ENCODE measurements around the gene IL17RD.
"Not testable (repeated sequence)": the region's sequence is repeated elsewhere in the genome, so short reads cannot be mapped to it uniquely, and the experiment has no call there.

Gene IL17RD

DNA sequence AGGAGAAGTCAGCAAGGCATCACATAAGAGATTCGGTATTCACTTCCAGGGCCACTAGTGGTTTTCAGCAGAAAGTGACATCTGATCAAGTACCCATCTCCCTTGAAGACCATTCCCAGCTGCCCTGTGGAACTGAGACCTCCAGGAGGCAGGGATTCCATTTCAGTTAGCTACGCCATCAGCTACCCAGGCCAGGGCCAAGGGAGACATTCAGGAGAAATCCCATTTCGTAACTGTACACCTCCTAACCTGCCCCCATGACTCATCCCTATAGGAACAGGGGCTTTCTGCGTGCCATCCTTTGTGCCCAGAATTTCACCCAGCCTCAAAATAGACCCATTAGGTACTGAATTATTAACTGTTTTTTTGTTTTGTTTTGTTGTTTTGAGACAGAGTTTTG lies 79.9 kb downstream of the IL17RD start:
- H3K27me3 ChIP-seq (ENCODE audit: control insufficient read depth in 1 of 2, insufficient read depth in 2 of 2, low read length in 2 of 2): no peaks in the 10 kb centered on the region
- H3K9me3 ChIP-seq (ENCODE audit: low read length): no peaks in the 10 kb centered on the region
- H3K27ac ChIP-seq (ENCODE audit: low read depth, low read length): no peak overlapping the region
- no peak overlapping the region for H3K4me3 ChIP-seq (ENCODE audit: low read depth in 1 of 2, low read length in 2 of 2)
- H3K9ac ChIP-seq (ENCODE audit: low read length): no peak overlapping the region
- H3K4me1 ChIP-seq (ENCODE audit: insufficient read depth, low read length): no peaks in the 10 kb centered on the region
- H3K36me3 ChIP-seq (ENCODE audit: insufficient read depth, low read length): no peaks in the 10 kb centered on the region

DNA sequence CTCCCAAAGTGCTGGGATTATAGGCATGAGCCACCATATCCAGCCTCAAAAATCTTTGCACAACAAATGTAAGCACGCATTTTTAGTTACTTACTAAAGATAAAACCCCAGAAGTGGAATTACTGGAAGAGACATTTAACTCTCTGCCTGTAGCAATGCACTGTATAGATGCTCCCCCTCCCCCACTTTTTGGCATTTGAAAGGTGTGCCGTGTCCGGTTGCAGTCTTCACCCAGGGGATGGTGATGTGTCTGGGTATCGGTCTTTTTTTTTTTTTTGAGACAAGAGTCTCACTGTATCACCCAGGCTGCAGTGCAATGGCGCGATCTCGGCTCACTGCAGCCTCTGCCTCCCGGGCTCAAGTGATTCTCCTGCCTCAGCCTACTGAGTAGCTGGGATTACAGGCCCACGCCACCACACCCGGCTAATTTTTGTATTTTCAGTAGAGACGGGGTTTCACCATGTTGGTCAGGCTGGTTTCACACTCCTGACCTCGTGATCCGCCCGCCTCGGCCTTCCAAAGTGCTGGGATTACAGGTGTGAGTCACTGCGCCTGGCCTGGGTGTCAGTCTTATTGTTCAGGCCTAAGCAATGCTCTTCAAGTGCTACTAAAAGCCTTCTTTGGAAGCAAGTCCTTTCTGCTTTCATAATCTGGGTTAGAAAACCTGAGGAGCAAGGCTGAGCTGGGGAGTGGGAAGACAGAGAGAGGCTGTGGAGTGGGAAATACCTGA lies 81.7 kb downstream of the IL17RD start:
- H3K9ac ChIP-seq (ENCODE audit: low read length); H3K9me3 ChIP-seq (ENCODE audit: low read length); H3K4me3 ChIP-seq (ENCODE audit: low read depth in 1 of 2, low read length in 2 of 2); H3K27me3 ChIP-seq (ENCODE audit: control insufficient read depth in 1 of 2, insufficient read depth in 2 of 2, low read length in 2 of 2); H3K4me1 ChIP-seq (ENCODE audit: insufficient read depth, low read length); H3K27ac ChIP-seq (ENCODE audit: low read depth, low read length); H3K36me3 ChIP-seq (ENCODE audit: insufficient read depth, low read length): not testable (repeated sequence)

DNA sequence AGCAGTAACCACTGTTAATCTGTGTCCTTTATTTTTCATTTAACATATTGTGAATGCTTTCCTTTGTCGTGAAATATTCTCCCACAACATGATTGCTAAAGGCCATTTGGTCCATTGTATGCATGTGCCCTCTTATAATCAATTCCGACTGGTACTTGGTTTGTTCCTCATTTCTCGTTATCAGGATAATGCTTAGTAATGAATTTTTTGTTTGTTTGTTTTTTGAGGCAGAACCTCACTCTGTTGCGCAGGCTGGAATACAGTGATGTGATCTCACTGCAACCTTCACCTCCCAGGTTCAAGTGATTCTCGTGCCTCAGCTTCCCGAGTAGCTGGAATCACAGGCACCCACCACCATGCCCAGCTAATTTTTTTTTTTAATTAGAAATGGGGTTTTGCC lies 82.7 kb downstream of the IL17RD start:
- Histone ChIP-seq H3K9ac (ENCODE audit: low read length) (no peak overlapping the region), H3K9me3 (ENCODE audit: low read length) (no peaks in the 10 kb centered on the region), H3K27ac (ENCODE audit: low read depth, low read length) (no peak overlapping the region), H3K36me3 (ENCODE audit: insufficient read depth, low read length) (no peaks in the 10 kb centered on the region), H3K27me3 (ENCODE audit: control insufficient read depth in 1 of 2, insufficient read depth in 2 of 2, low read length in 2 of 2) (no peaks in the 10 kb centered on the region), H3K4me1 (ENCODE audit: insufficient read depth, low read length) (peaks cover 7% of the 10 kb centered on the region), H3K4me3 (ENCODE audit: low read depth in 1 of 2, low read length in 2 of 2) (no peak overlapping the region)

DNA sequence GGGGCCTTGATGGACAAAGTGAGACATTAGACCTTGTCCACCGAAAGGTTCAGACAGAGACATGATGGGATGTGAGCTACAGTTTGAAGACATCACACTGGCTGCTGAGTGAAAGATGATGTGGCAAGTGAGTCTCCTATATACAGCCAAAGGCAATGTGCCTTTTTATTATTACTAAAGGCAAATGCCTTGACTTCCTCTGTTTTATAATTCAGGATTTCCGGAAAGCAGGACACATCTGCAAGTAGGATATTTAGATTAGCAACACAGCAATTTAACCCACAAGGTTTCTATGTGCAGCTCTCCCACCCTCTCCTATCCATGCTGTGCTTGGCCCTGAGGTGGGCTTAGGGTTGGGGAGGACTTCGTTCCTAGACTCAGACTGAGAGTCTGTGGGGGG lies 84.0 kb downstream of the IL17RD start:
- no peak overlapping the region for H3K27ac ChIP-seq (ENCODE audit: low read depth, low read length)
- H3K36me3 ChIP-seq (ENCODE audit: insufficient read depth, low read length): no peaks in the 10 kb centered on the region
- H3K9ac ChIP-seq (ENCODE audit: low read length): no peak overlapping the region
- H3K4me3 ChIP-seq (ENCODE audit: low read depth in 1 of 2, low read length in 2 of 2): no peak overlapping the region
- H3K4me1 ChIP-seq (ENCODE audit: insufficient read depth, low read length): peaks cover 9% of the 10 kb centered on the region
- no peaks in the 10 kb centered on the region for H3K9me3 ChIP-seq (ENCODE audit: low read length)
- H3K27me3 ChIP-seq (ENCODE audit: control insufficient read depth in 1 of 2, insufficient read depth in 2 of 2, low read length in 2 of 2): no peaks in the 10 kb centered on the region

DNA sequence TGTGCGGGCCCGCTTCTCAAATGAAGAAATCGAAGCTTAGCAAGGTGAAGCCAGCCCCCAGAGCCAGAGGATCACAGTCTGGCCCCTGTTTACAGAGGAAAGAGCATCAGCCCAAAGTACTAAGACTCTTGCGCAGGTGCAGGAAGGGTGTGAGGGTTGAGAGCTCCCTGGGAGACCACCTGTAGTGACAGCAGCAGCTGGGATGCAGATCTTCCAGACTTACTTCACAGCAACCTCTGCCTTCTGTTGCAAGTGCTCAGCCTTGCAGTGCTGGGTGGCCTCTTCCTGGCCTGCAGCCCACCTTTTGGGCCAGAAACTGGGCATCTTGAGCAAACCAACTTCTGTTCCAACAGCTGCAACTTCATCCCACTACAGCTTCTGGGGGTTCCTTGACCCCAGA lies 85.0 kb downstream of the IL17RD start:
- Histone ChIP-seq H3K36me3 (ENCODE audit: insufficient read depth, low read length) (no peaks in the 10 kb centered on the region), H3K9ac (ENCODE audit: low read length) (no peak overlapping the region), H3K27ac (ENCODE audit: low read depth, low read length) (no peak overlapping the region), H3K27me3 (ENCODE audit: control insufficient read depth in 1 of 2, insufficient read depth in 2 of 2, low read length in 2 of 2) (no peaks in the 10 kb centered on the region), H3K9me3 (ENCODE audit: low read length) (no peaks in the 10 kb centered on the region), H3K4me3 (ENCODE audit: low read depth in 1 of 2, low read length in 2 of 2) (no peak overlapping the region), H3K4me1 (ENCODE audit: insufficient read depth, low read length) (peaks cover 9% of the 10 kb centered on the region)

DNA sequence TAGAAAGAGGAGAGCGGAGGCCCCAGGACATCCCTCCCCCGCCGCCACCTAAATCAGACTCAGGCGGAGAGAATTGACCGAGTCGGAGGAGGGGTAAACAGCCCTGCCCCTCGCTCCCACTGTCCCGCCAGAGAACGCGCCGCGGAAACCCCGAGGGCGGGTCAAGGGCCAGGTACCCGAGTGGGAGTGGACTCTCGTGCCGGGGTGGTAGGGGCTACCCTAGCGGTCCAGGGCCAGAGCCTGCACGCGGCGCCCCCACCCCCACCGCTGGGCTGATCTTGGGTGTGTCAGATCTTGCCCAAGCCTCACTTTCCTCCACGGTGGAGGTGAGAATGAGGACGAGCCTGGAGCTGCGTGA lies 85.7 kb downstream of the IL17RD start:
- no peaks in the 10 kb centered on the region for H3K27me3 ChIP-seq (ENCODE audit: control insufficient read depth in 1 of 2, insufficient read depth in 2 of 2, low read length in 2 of 2)
- peaks cover 9% of the 10 kb centered on the region for H3K4me1 ChIP-seq (ENCODE audit: insufficient read depth, low read length)
- H3K27ac ChIP-seq (ENCODE audit: low read depth, low read length): peak overlapping the region; percentile 76
- no peaks in the 10 kb centered on the region for H3K36me3 ChIP-seq (ENCODE audit: insufficient read depth, low read length)
- H3K9ac ChIP-seq (ENCODE audit: low read length): peak overlapping the region; percentile 44
- H3K4me3 ChIP-seq (ENCODE audit: low read depth in 1 of 2, low read length in 2 of 2): peak overlapping the region; percentile 53
- H3K9me3 ChIP-seq (ENCODE audit: low read length): no peaks in the 10 kb centered on the region

DNA sequence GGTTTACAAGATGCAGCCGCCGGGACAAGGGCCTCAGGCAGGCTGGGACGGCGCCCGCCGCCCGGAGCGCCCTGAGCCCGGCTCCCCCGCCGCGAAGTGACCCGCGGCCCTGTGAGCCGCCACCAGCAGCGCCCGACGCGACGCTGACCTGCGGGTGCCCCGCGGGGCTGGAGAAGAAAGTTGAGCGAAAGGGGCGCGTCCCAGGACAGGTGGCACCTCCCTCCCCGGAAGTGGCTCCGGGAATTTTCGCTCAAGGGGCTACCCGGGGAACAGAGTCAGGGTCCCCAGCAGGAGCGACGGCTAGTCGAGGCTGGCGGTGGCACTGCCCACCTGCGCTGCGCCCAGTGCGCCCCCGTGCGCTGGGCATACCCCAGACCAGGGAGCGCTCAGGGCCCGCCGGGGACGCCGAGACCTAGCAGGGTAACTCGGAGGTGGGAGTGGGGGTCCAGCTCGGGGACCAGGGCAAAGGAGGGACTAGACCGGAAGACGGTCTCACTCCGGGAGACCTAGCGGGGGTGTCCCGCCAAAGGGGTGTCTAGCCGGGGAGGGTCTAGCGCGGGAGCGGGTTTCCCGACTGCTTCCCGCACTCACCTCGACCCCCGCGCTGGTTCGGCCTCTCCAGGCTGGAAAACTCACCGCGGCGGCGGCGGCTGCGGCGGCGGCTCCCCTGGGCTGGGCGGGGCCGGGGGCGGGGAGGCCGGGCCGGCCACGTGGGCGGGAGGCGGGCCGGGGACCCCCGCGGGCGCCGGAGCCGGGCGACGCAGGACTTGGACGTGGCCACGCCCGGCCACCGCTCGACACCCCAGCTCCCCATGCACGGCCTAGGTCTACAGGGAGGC lies 86.3 kb downstream of the IL17RD start:
- no peaks in the 10 kb centered on the region for H3K27me3 ChIP-seq (ENCODE audit: control insufficient read depth in 1 of 2, insufficient read depth in 2 of 2, low read length in 2 of 2)
- H3K27ac ChIP-seq (ENCODE audit: low read depth, low read length): peak overlapping the region; percentile 93
- peaks cover 9% of the 10 kb centered on the region for H3K4me1 ChIP-seq (ENCODE audit: insufficient read depth, low read length)
- H3K9ac ChIP-seq (ENCODE audit: low read length): peak overlapping the region; percentile 52
- no peaks in the 10 kb centered on the region for H3K36me3 ChIP-seq (ENCODE audit: insufficient read depth, low read length)
- no peaks in the 10 kb centered on the region for H3K9me3 ChIP-seq (ENCODE audit: low read length)
- H3K4me3 ChIP-seq (ENCODE audit: low read depth in 1 of 2, low read length in 2 of 2): peak overlapping the region; percentile 53 to 82

DNA sequence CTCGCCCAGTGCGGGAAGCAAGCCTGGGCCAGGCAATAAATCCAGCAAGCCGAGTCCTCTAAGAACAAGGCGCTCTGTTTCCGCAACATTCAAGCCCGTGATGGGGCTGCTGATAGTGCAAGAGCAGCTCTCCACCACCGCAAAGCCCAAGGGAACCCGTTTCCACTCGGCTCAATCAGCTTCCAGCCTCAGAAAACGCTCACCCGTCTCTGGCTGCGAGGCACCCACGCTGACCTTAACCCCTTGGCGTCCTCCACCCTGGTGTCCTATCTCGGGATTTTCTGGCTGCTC lies 86.9 kb downstream of the IL17RD start:
- Histone ChIP-seq H3K36me3 (ENCODE audit: insufficient read depth, low read length) (no peaks in the 10 kb centered on the region), H3K4me1 (ENCODE audit: insufficient read depth, low read length) (peaks cover 9% of the 10 kb centered on the region), H3K4me3 (ENCODE audit: low read depth in 1 of 2, low read length in 2 of 2) (peak overlapping the region; percentile 53 to 82), H3K27me3 (ENCODE audit: control insufficient read depth in 1 of 2, insufficient read depth in 2 of 2, low read length in 2 of 2) (no peaks in the 10 kb centered on the region), H3K27ac (ENCODE audit: low read depth, low read length) (peak overlapping the region; percentile 93), H3K9me3 (ENCODE audit: low read length) (no peaks in the 10 kb centered on the region), H3K9ac (ENCODE audit: low read length) (peak overlapping the region; percentile 52)

DNA sequence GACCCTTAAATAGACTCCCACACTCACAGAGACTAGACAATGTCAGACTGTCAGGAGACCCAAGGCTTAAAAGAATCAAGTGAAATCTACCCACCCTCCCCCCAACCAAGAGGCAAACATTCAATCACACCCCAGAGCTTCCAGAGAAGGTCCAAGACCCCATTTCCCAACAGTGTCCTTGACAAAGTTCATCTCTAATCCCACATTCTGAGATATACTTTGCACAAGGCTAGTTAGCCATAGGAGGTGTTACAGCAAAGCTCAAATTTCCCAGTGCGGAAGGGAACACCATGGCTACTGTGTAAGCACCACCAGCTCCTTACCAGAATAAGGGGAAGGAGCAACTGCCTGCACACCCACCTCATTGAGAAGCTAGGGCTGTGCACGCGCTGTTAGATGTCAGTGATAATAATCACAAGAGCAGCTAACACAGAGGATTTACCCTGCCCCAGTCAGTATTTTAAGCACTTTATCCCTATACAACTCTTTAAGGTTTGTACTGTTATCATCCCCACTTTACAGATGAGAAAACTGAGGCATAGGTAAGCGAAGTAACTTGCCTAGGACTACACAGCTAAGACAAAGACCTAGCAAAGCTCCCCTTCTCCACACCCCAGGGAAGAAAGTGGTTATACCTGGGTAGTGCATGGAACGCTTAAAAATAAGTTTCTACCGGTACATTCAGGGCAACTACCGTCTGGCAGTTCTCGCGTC lies 87.4 kb downstream of the IL17RD start:
- H3K27ac ChIP-seq (ENCODE audit: low read depth, low read length): peak overlapping the region; percentile 93
- H3K9ac ChIP-seq (ENCODE audit: low read length): peak overlapping the region; percentile 52
- H3K36me3 ChIP-seq (ENCODE audit: insufficient read depth, low read length): no peaks in the 10 kb centered on the region
- no peaks in the 10 kb centered on the region for H3K9me3 ChIP-seq (ENCODE audit: low read length)
- H3K27me3 ChIP-seq (ENCODE audit: control insufficient read depth in 1 of 2, insufficient read depth in 2 of 2, low read length in 2 of 2): no peaks in the 10 kb centered on the region
- H3K4me3 ChIP-seq (ENCODE audit: low read depth in 1 of 2, low read length in 2 of 2): peak overlapping the region; percentile 53 to 82
- peaks cover 9% of the 10 kb centered on the region for H3K4me1 ChIP-seq (ENCODE audit: insufficient read depth, low read length)

DNA sequence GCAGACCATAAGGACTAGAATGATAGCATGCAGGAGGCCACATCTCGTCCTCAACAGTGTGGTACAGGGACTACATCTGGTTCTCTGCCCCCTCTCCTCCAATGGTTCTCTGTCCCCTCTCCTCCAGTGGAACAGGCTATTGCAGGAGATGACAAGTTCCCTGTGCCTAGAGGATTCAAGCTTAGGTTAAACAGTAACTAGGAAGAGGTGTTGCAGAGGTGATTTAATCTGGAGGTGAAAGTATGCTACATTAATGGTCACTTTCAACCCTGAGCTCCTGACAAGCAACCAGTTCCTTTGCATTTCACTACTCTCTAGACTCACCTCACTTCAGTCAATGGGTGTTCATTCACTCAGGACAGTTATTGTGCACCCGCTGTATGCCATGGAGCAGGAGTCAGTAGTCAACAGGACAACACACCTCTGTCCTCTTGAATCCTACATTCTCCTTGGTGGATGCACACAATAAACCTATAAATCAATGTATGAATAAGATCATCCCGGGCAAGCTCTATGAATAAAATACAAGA lies 88.7 kb downstream of the IL17RD start:
- H3K27me3 ChIP-seq (ENCODE audit: control insufficient read depth in 1 of 2, insufficient read depth in 2 of 2, low read length in 2 of 2): no peaks in the 10 kb centered on the region
- no peak overlapping the region for H3K4me3 ChIP-seq (ENCODE audit: low read depth in 1 of 2, low read length in 2 of 2)
- peaks cover 9% of the 10 kb centered on the region for H3K4me1 ChIP-seq (ENCODE audit: insufficient read depth, low read length)
- H3K9ac ChIP-seq (ENCODE audit: low read length): no peak overlapping the region
- no peaks in the 10 kb centered on the region for H3K36me3 ChIP-seq (ENCODE audit: insufficient read depth, low read length)
- no peak overlapping the region for H3K27ac ChIP-seq (ENCODE audit: low read depth, low read length)
- H3K9me3 ChIP-seq (ENCODE audit: low read length): no peaks in the 10 kb centered on the region

DNA sequence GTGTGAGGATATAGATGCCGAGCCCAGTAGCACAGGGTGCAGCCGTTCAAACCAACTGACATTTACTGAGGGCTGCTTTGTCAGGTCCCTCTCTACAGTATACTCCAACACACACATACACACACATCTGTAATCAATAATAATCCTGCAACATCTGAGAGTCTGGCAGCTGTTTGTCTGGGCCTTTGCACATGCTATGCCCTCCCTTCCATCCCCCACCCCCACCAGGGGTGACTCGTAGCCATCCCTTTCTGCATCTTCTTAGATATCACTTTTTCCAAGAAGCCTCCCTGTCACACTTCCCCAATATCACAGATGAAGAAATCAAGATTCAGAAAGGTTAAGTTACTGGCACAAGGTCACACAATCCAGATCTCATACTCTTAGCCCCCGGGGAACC lies 91.0 kb downstream of the IL17RD start:
- Histone ChIP-seq H3K36me3 (ENCODE audit: insufficient read depth, low read length) (no peaks in the 10 kb centered on the region), H3K27me3 (ENCODE audit: control insufficient read depth in 1 of 2, insufficient read depth in 2 of 2, low read length in 2 of 2) (no peaks in the 10 kb centered on the region), H3K9me3 (ENCODE audit: low read length) (no peaks in the 10 kb centered on the region), H3K27ac (ENCODE audit: low read depth, low read length) (no peak overlapping the region), H3K9ac (ENCODE audit: low read length) (no peak overlapping the region), H3K4me1 (ENCODE audit: insufficient read depth, low read length) (peaks cover 21% of the 10 kb centered on the region), H3K4me3 (ENCODE audit: low read depth in 1 of 2, low read length in 2 of 2) (no peak overlapping the region)
